B cell (primary cell): ENCODE data around the gene HPDL. TPM values are rescaled to one million over a fixed set of nuclear protein-coding genes. Genes with fewer than 3 reads are reported as not detected.
A peak's percentile ranks its signal among the peaks of the same experiment; 100 is the strongest.

ENCODE experiments used
- ATAC-seq: fragments of 200-7000 bp; cut with Tn5 transposase; one replicate; pipeline ENCODE4 v1.10.0; 2021; ENCODE audit warnings: low read depth, mild to moderate bottlenecking, moderate number of reproducible peaks, moderate library complexity
- CTCF ChIA-PET: fragments of 350-600 bp; sonication (Branson Sonifier 250); formaldehyde crosslinking; loops from one replicate; lab custom pipeline; 2021; ENCODE audit warnings: antibody characterized with exemption, inconsistent platforms; lab: Charles Lee
- POLR2A ChIA-PET: fragments of 350-600 bp; sonication (Branson Sonifier 250); formaldehyde crosslinking; loops from one replicate; lab custom pipeline; 2021; ENCODE audit warnings: antibody characterized with exemption; lab: Charles Lee
- DNase-seq: peaks from one replicate; pipeline ENCODE4 v3.0.0; 2013
- H2AFZ ChIP-seq: 2 replicates; pipeline ENCODE4 v1.6.1; 2012; ENCODE audit warnings: mild to moderate bottlenecking, low read depth, low read length; ENCODE audit not compliant: insufficient read depth, poor library complexity, severe bottlenecking
- H3K27ac ChIP-seq, 2 donors: 1 replicate in 1 of 2; 2 replicates in 1 of 2; pipeline ENCODE4 v1.5.1; 2012 to 2013; ENCODE audit warnings: low read length in 2 of 2, mild to moderate bottlenecking in 2 of 2, moderate library complexity in 1 of 2
- H3K27me3 ChIP-seq, 4 experiments: fragments of 200-600 bp in 1 of 4; sonication (generic) in 1 of 4; replicated peaks in 1 of 4; 1 replicate in 2 of 4; 2 replicates in 2 of 4; pipeline versions ENCODE4 v1.6.1 to v1.7.0; 2013 to 2016; ENCODE audit warnings: low read length in 3 of 4, mild to moderate bottlenecking in 2 of 4, mixed read lengths in 1 of 4, moderate library complexity in 1 of 4; ENCODE audit not compliant: insufficient read depth in 4 of 4, control insufficient read depth in 3 of 4; ENCODE audit errors: control extremely low read depth in 1 of 4
- H3K36me3 ChIP-seq, 2 experiments: replicated peaks in 1 of 2; 1 replicate in 1 of 2; 2 replicates in 1 of 2; pipeline versions ENCODE4 v1.6.1 to v1.7.1; 2013; ENCODE audit warnings: low read length in 1 of 2; ENCODE audit not compliant: insufficient read depth in 2 of 2, control insufficient read depth in 1 of 2; ENCODE audit errors: control extremely low read depth in 1 of 2, extremely low read depth in 1 of 2
- H3K4me1 ChIP-seq, 2 donors: fragments of 200-600 bp in 1 of 2; sonication (generic) in 1 of 2; 1 replicate in 1 of 2; 2 replicates in 1 of 2; pipeline versions ENCODE4 v1.5.1 to v1.6.1; 2013 to 2017; ENCODE audit warnings: low read length in 2 of 2; ENCODE audit not compliant: control insufficient read depth in 2 of 2, insufficient read depth in 2 of 2
- H3K4me2 ChIP-seq: replicated peaks from 2 replicates; pipeline ENCODE3; 2012; ENCODE audit warnings: mild to moderate bottlenecking, low read depth, low read length; ENCODE audit not compliant: poor library complexity, severe bottlenecking
- H3K4me3 ChIP-seq, 5 experiments: fragments of 200-600 bp in 1 of 5; sonication (generic) in 1 of 5; 1 replicate in 3 of 5; 2 replicates in 2 of 5; pipeline versions ENCODE4 v1.5.1 to v1.7.0; 2011 to 2016; ENCODE audit warnings: low read length in 4 of 5, mild to moderate bottlenecking in 4 of 5, low read depth in 2 of 5, control low read depth in 1 of 5, moderate library complexity in 1 of 5; ENCODE audit not compliant: insufficient read depth in 1 of 5; ENCODE audit errors: control extremely low read depth in 1 of 5, extremely low read depth in 1 of 5
- H3K79me2 ChIP-seq: fragments of 200-600 bp; sonication (generic); one replicate; pipeline ENCODE4 v1.6.0; 2016; ENCODE audit warnings: low read length; ENCODE audit not compliant: control insufficient read depth, insufficient read depth
- H3K9ac ChIP-seq: fragments of 200-600 bp; sonication (generic); 2 replicates; pipeline ENCODE4 v1.6.1; 2017; ENCODE audit warnings: mild to moderate bottlenecking, low read length, moderate library complexity
- H3K9me3 ChIP-seq, 3 donors: one replicate each; pipeline versions ENCODE4 v1.6.1 to v1.7.1; 2013; ENCODE audit warnings: low read length in 2 of 3; ENCODE audit not compliant: control insufficient read depth in 2 of 3, insufficient read depth in 1 of 3; ENCODE audit errors: control extremely low read depth in 1 of 3
- H4K20me1 ChIP-seq: 2 replicates; pipeline ENCODE4 v1.6.0; 2012; ENCODE audit warnings: mild to moderate bottlenecking, low read length; ENCODE audit not compliant: insufficient read depth, control insufficient read depth, poor library complexity, severe bottlenecking
- H3K27ac Mint-ChIP-seq: one replicate; pipeline ENCODE4 v1.8.0; 2021; ENCODE audit warnings: mixed read lengths
- H3K27me3 Mint-ChIP-seq: one replicate; pipeline ENCODE4 v1.8.0; 2021; ENCODE audit warnings: mixed read lengths
- H3K4me1 Mint-ChIP-seq: one replicate; pipeline ENCODE4 v1.8.0; 2021; ENCODE audit warnings: mixed read lengths
- H3K4me3 Mint-ChIP-seq: one replicate; pipeline ENCODE4 v1.8.0; 2021; ENCODE audit warnings: mixed read lengths
- H3K9me3 Mint-ChIP-seq: one replicate; pipeline ENCODE4 v1.8.0; 2022; ENCODE audit warnings: mixed read lengths; ENCODE audit not compliant: insufficient read depth
- EZH2 ChIP-seq: IDR thresholded peaks from 2 replicates; pipeline ENCODE4 v1.6.1; 2012; ENCODE audit warnings: borderline replicate concordance, low read depth, mild to moderate bottlenecking, moderate library complexity, low read length; ENCODE audit not compliant: insufficient read depth, poor library complexity, severe bottlenecking
- intact Hi-C: fragments of 100-400 bp; cut with micrococcal nuclease; formaldehyde crosslinking; loops from one replicate; pipeline ENCODE4 v1.10.0; 2022
- polyA plus RNA-seq: library from polyadenylated mRNA; depleted of rRNA; stranded (reverse); fragments of >200 nt; gene quantifications from 2 replicates; pipeline ENCODE4 v1.2.3, GENCODE V29; 2012
- total RNA-seq, 2 donors: library from RNA; stranded (reverse); fragments of 120-200 nt in 1 of 2; gene quantifications; 1 replicate in 1 of 2; 2 replicates in 1 of 2; pipeline versions ENCODE4 v1.2.3 to v1.2.4, GENCODE V29; 2013 to 2022
- TF ChIP-seq, protein P1 (sequence below): fragments of 200-600 bp; IDR thresholded peaks from one replicate; pipeline ENCODE4 v1.8.0; 2022; ENCODE audit warnings: antibody characterized with exemption, mild to moderate bottlenecking

HPDL gene
- total and polyA plus RNA-seq, 2 donors (not counting 1 experiment from before 2014, with no cell fraction given), result 0.67 to 0.79 TPM

DNA sequence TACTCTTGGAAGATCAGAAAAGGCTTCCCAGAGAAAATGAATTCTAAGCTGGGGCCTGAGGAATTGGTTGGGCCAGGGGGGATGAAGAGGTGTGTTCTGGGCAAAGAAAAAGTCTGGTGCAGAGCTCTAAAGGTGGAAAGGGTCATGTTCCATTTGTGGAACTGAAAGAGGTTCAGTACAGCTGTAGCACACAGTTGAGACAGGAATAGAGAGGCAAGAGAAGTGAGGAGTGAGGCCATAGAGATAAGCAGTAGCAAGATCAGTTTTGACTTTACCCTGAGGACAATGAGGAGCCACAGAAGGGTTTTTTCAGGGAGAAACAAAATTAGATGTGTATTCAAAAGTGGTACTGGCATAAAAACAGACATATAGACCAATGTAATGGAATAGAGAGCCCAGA, 43.9 kb downstream of the HPDL start:
- no peaks in the 10 kb centered on the region for H3K9me3 Mint-ChIP-seq
- DNase-seq (no peak), ATAC-seq (no peak)
- H3K36me3 ChIP-seq, result no peaks in the 10 kb centered on the region
- H3K4me2 ChIP-seq, result no peak overlapping the region
- peak overlapping the region; percentile 7 for H3K27ac Mint-ChIP-seq
- no peak overlapping the region for H2AFZ ChIP-seq
- H3K27me3 Mint-ChIP-seq, result no peaks in the 10 kb centered on the region
- TF ChIP-seq EZH2, result no peak
- TF ChIP-seq, protein P1, sequence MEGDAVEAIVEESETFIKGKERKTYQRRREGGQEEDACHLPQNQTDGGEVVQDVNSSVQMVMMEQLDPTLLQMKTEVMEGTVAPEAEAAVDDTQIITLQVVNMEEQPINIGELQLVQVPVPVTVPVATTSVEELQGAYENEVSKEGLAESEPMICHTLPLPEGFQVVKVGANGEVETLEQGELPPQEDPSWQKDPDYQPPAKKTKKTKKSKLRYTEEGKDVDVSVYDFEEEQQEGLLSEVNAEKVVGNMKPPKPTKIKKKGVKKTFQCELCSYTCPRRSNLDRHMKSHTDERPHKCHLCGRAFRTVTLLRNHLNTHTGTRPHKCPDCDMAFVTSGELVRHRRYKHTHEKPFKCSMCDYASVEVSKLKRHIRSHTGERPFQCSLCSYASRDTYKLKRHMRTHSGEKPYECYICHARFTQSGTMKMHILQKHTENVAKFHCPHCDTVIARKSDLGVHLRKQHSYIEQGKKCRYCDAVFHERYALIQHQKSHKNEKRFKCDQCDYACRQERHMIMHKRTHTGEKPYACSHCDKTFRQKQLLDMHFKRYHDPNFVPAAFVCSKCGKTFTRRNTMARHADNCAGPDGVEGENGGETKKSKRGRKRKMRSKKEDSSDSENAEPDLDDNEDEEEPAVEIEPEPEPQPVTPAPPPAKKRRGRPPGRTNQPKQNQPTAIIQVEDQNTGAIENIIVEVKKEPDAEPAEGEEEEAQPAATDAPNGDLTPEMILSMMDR, result no peak
- peaks cover 38% of the 10 kb centered on the region for H3K4me1 Mint-ChIP-seq
- H3K9me3 ChIP-seq, result peaks cover 0 to 3% (median 0%) of the 10 kb centered on the region in 3 donors
- H4K20me1 ChIP-seq, result no peaks in the 10 kb centered on the region
- H3K4me3 ChIP-seq, result no peak overlapping the region
- no peak overlapping the region for H3K9ac ChIP-seq
- intact Hi-C loops, result no loop called here
- peaks cover 28 to 34% of the 10 kb centered on the region in 2 donors for H3K4me1 ChIP-seq
- H3K27ac ChIP-seq, result peak overlapping the region in 1 of 2 donors; percentile 52
- H3K4me3 Mint-ChIP-seq, result no peak overlapping the region
- no peaks in the 10 kb centered on the region for H3K27me3 ChIP-seq
- no peaks in the 10 kb centered on the region for H3K79me2 ChIP-seq
- ChIA-PET CTCF (interaction anchor here (0.9 to 3.8 kb wide), 3 partner anchors 10 to 122 kb away, joined by 3 to 13 read pairs (median 5); partner anchors contain the start of gene TESK2), POLR2A (no interaction called here)

DNA sequence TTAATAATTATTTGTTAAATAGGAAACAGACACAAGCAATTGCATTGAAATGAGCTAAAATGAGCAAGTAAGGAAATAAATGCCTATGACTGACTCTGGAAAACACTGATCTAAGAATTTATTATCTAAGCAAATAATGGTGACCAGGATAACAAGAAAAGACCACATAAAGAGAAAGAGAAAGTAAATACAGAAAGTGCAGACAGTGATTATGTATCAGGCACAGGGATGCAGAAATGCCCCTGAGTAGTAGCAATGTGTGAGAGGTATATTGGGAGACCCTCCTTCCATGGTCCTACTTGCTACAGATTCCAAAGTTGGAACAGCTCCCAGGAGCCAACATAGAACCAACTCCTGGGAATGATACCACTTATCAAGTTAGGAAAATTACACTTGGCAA, 46.9 kb downstream of the HPDL start:
- DNase-seq (peak; percentile 18), ATAC-seq (no peak)
- H3K27me3 ChIP-seq, result no peaks in the 10 kb centered on the region
- ChIA-PET POLR2A (interaction anchor here (1.0 kb wide), 1 partner anchor 145 kb away, joined by 3 read pairs; no protein-coding TSS in a partner anchor), CTCF (interaction anchor here (1.0 to 3.4 kb wide), 7 partner anchors 14 to 139 kb away, joined by 3 to 34 read pairs (median 3); no protein-coding TSS in a partner anchor)
- H4K20me1 ChIP-seq, result no peaks in the 10 kb centered on the region
- peaks cover 28 to 34% of the 10 kb centered on the region in 2 donors for H3K4me1 ChIP-seq
- TF ChIP-seq, protein P1, result no peak
- no peak for TF ChIP-seq EZH2
- peak overlapping the region in 2 of 5 experiments; percentile 2 to 13 for H3K4me3 ChIP-seq
- H3K27ac ChIP-seq, result peak overlapping the region; percentile 28 to 69
- no peaks in the 10 kb centered on the region for H3K36me3 ChIP-seq
- H2AFZ ChIP-seq, result peak overlapping the region; percentile 14
- H3K9me3 ChIP-seq, result peaks cover 0 to 3% (median 0%) of the 10 kb centered on the region in 3 donors
- H3K9ac ChIP-seq, result peak overlapping the region; percentile 40
- H3K4me2 ChIP-seq, result peak overlapping the region; percentile 57
- H3K27me3 Mint-ChIP-seq, result no peaks in the 10 kb centered on the region
- no peaks in the 10 kb centered on the region for H3K9me3 Mint-ChIP-seq
- H3K79me2 ChIP-seq, result no peaks in the 10 kb centered on the region
- peak overlapping the region; percentile 65 for H3K4me3 Mint-ChIP-seq
- peaks cover 41% of the 10 kb centered on the region for H3K4me1 Mint-ChIP-seq
- H3K27ac Mint-ChIP-seq, result peak overlapping the region; percentile 72
- intact Hi-C loops, result no loop called here
